KMS-11 (cell line): ENCODE measurements around the gene FNDC4.

Source experiments
- H2AFZ ChIP-seq: fragments of 200-600 bp; sonication (generic); 2 replicates; pipeline ENCODE4 v1.6.1; 2016; ENCODE audit warnings: antibody characterized with exemption, mixed run types, low read depth
- H3K27ac ChIP-seq: fragments of 200-600 bp; sonication (generic); 2 replicates; pipeline ENCODE4 v1.6.1; 2016; ENCODE audit warnings: mild to moderate bottlenecking, mixed run types
- H3K27me3 ChIP-seq: fragments of 200-600 bp; sonication (generic); 2 replicates; pipeline ENCODE4 v1.6.1; 2017; ENCODE audit warnings: mild to moderate bottlenecking, low read depth, mixed run types, moderate library complexity; ENCODE audit not compliant: insufficient read depth
- H3K36me3 ChIP-seq: fragments of 200-600 bp; sonication (generic); 2 replicates; pipeline ENCODE4 v1.6.1; 2017; ENCODE audit warnings: mild to moderate bottlenecking, mixed run types; ENCODE audit not compliant: insufficient read depth
- H3K4me1 ChIP-seq: fragments of 200-600 bp; sonication (generic); 2 replicates; pipeline ENCODE4 v1.6.1; 2016; ENCODE audit warnings: mild to moderate bottlenecking, low read depth, mixed run types; ENCODE audit not compliant: poor library complexity, severe bottlenecking
- H3K4me2 ChIP-seq: fragments of 200-600 bp; sonication (generic); 2 replicates; pipeline ENCODE4 v1.7.0; 2016; ENCODE audit warnings: mild to moderate bottlenecking, mixed run types
- H3K4me3 ChIP-seq: fragments of 200-600 bp; sonication (generic); IDR thresholded peaks from 2 replicates; pipeline ENCODE4 v1.6.1; 2017; ENCODE audit warnings: low read depth, low read length, mixed read lengths; ENCODE audit not compliant: insufficient read depth
- H3K79me2 ChIP-seq: fragments of 200-600 bp; sonication (generic); 2 replicates; pipeline ENCODE4 v1.6.1; 2016; ENCODE audit warnings: low read depth, mixed run types; ENCODE audit not compliant: insufficient read depth
- H3K9ac ChIP-seq: fragments of 200-600 bp; sonication (generic); 2 replicates; pipeline ENCODE4 v1.6.1; 2016; ENCODE audit warnings: mild to moderate bottlenecking, mixed run types
- H4K20me1 ChIP-seq: fragments of 200-600 bp; sonication (generic); 2 replicates; pipeline ENCODE4 v1.6.1; 2016; ENCODE audit warnings: mild to moderate bottlenecking, mixed run types; ENCODE audit not compliant: insufficient read depth
- CTCF ChIP-seq: fragments of 200-600 bp; sonication (generic); conservative IDR thresholded peaks from 2 replicates; pipeline ENCODE4 v1.6.1; 2017; ENCODE audit warnings: low read depth, mild to moderate bottlenecking, antibody characterized with exemption, low read length, moderate library complexity, mixed read lengths

The FNDC4 gene

GRCh38 chr2:27471961-27472360, 23.0 kb downstream of the FNDC4 start:
- TF ChIP-seq CTCF = no peak

GRCh38 chr2:27464443-27464842, 30.6 kb downstream of the FNDC4 start:
- H3K4me2 ChIP-seq = no peak overlapping the region
- no peaks in the 10 kb centered on the region for H4K20me1 ChIP-seq
- no peaks in the 10 kb centered on the region for H3K79me2 ChIP-seq
- no peaks in the 10 kb centered on the region for H3K4me1 ChIP-seq
- no peak overlapping the region for H3K4me3 ChIP-seq
- H3K9ac ChIP-seq = no peak overlapping the region
- TF ChIP-seq CTCF = no peak
- no peaks in the 10 kb centered on the region for H3K36me3 ChIP-seq
- no peak overlapping the region for H2AFZ ChIP-seq
- no peaks in the 10 kb centered on the region for H3K27me3 ChIP-seq
- H3K27ac ChIP-seq = no peak overlapping the region

More at GRCh38 chr2:27471961-27472360, 23.0 kb downstream of the FNDC4 start:
- no peaks in the 10 kb centered on the region for H4K20me1 ChIP-seq
- no peaks in the 10 kb centered on the region for H3K27me3 ChIP-seq
- H2AFZ ChIP-seq = no peak overlapping the region
- no peaks in the 10 kb centered on the region for H3K36me3 ChIP-seq
- H3K9ac ChIP-seq = no peak overlapping the region
- H3K4me3 ChIP-seq = no peak overlapping the region
- no peak overlapping the region for H3K4me2 ChIP-seq
- H3K4me1 ChIP-seq = no peaks in the 10 kb centered on the region
- H3K79me2 ChIP-seq = no peaks in the 10 kb centered on the region
- H3K27ac ChIP-seq = no peak overlapping the region

GRCh38 chr2:27461118-27461517, 33.9 kb downstream of the FNDC4 start:
- no peaks in the 10 kb centered on the region for H3K27me3 ChIP-seq
- H2AFZ ChIP-seq = no peak overlapping the region
- no peak for TF ChIP-seq CTCF
- no peaks in the 10 kb centered on the region for H3K36me3 ChIP-seq
- no peak overlapping the region for H3K9ac ChIP-seq
- H3K4me2 ChIP-seq = no peak overlapping the region
- no peaks in the 10 kb centered on the region for H4K20me1 ChIP-seq
- H3K4me3 ChIP-seq = no peak overlapping the region
- no peak overlapping the region for H3K27ac ChIP-seq
- H3K4me1 ChIP-seq = no peaks in the 10 kb centered on the region
- H3K79me2 ChIP-seq = no peaks in the 10 kb centered on the region

- H3K36me3 ChIP-seq = no peaks in the 10 kb centered on the region
- no peak overlapping the region for H3K9ac ChIP-seq
- no peaks in the 10 kb centered on the region for H4K20me1 ChIP-seq
- no peaks in the 10 kb centered on the region for H3K27me3 ChIP-seq
- H3K27ac ChIP-seq = no peak overlapping the region
- no peaks in the 10 kb centered on the region for H3K4me1 ChIP-seq
- H3K4me3 ChIP-seq = no peak overlapping the region
- no peak overlapping the region for H2AFZ ChIP-seq
- H3K79me2 ChIP-seq = no peaks in the 10 kb centered on the region
- TF ChIP-seq CTCF = no peak
- H3K4me2 ChIP-seq = no peak overlapping the region
These were observed 41.0 kb downstream of the FNDC4 start for GRCh38 chr2:27453968-27454367.
